Measurements from ENCODE around the gene ZNF593OS. TPM values are rescaled to one million over a fixed set of nuclear protein-coding genes. Genes with fewer than 3 reads are reported as not detected.

The ZNF593OS gene
- total RNA-seq, 1 donor from 2014 or later, result not detected

GRCh38 chr1:26142159-26142558 is 29.5 kb downstream of the ZNF593OS start:
- no peak for DNase-seq (ENCODE audit: low read depth)
- H3K4me3 ChIP-seq (ENCODE audit: low read depth, low read length), result no peak overlapping the region
- no peak for TF ChIP-seq CTCF (conservative IDR thresholded peaks at IDR 0.05; ENCODE audit: low read depth, low read length)

GRCh38 chr1:26138974-26139558 is 32.6 kb downstream of the ZNF593OS start:
- DNase-seq (ENCODE audit: low read depth), result no peak
- TF ChIP-seq CTCF (conservative IDR thresholded peaks at IDR 0.05; ENCODE audit: low read depth, low read length), result no peak
- no peak overlapping the region for H3K4me3 ChIP-seq (ENCODE audit: low read depth, low read length)

- TF ChIP-seq CTCF (conservative IDR thresholded peaks at IDR 0.05; ENCODE audit: low read depth, low read length), result no peak
Measured at GRCh38 chr1:26134466-26134865, 37.2 kb downstream of the ZNF593OS start.

GRCh38 chr1:26132834-26133167 is 38.8 kb downstream of the ZNF593OS start:
- no peak for TF ChIP-seq CTCF (conservative IDR thresholded peaks at IDR 0.05; ENCODE audit: low read depth, low read length)
- no peak overlapping the region for H3K4me3 ChIP-seq (ENCODE audit: low read depth, low read length)

More at GRCh38 chr1:26134466-26134865, 37.2 kb downstream of the ZNF593OS start:
- H3K4me3 ChIP-seq (ENCODE audit: low read depth, low read length), result no peak overlapping the region
- DNase-seq (ENCODE audit: low read depth), result no peak

GRCh38 chr1:26132128-26132833 is 39.4 kb downstream of the ZNF593OS start:
- no peak overlapping the region for H3K4me3 ChIP-seq (ENCODE audit: low read depth, low read length)
- no peak for DNase-seq (ENCODE audit: low read depth)
- TF ChIP-seq CTCF (conservative IDR thresholded peaks at IDR 0.05; ENCODE audit: low read depth, low read length), result no peak

More at GRCh38 chr1:26132834-26133167, 38.8 kb downstream of the ZNF593OS start:
- DNase-seq (ENCODE audit: low read depth), result no peak

- no peak overlapping the region for H3K4me3 ChIP-seq (ENCODE audit: low read depth, low read length)
- no peak for DNase-seq (ENCODE audit: low read depth)
- no peak for TF ChIP-seq CTCF (conservative IDR thresholded peaks at IDR 0.05; ENCODE audit: low read depth, low read length)
Measured at GRCh38 chr1:26130695-26131094, 40.9 kb downstream of the ZNF593OS start.

- H3K4me3 ChIP-seq (ENCODE audit: low read depth, low read length), result no peak overlapping the region
- DNase-seq (ENCODE audit: low read depth), result no peak
- TF ChIP-seq CTCF (conservative IDR thresholded peaks at IDR 0.05; ENCODE audit: low read depth, low read length), result no peak
Measured at GRCh38 chr1:26129778-26130177, 41.9 kb downstream of the ZNF593OS start.
